Measurements from ENCODE around the gene KLHL29. TPM values are rescaled to one million over a fixed set of nuclear protein-coding genes. Genes with fewer than 3 reads are reported as not detected.

Gene KLHL29
- total RNA-seq, 1 experiment from 2014 or later: 2.4 TPM

DNA sequence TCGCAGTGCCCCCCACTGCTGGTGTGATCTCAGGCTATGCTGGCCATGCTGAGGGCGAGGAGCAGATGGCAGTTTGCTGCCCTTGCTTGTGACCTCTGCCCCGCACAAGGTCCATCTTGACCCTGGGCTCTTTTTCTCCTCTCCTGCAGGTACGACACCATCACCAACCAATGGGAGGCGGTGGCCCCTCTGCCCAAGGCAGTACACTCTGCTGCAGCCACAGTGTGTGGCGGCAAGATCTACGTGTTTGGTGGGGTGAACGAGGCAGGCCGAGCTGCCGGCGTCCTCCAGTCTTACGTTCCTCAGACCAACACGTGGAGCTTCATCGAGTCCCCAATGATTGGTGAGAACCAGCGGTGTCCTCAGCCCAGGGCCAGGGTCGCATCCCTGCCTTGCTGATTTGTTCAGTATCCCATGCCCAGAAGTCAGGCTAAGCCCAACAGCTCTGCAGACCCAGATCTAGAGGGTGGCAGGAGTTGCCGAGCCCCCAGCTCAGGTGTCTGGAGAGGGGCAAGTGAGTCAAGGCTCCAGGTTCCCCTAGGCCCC lies 318.1 kb downstream of the KLHL29 start:
- no peaks in the 10 kb centered on the region for H3K27me3 ChIP-seq (ENCODE audit: insufficient read depth, low read length)
- no peak overlapping the region for H3K18ac ChIP-seq (ENCODE audit: insufficient read length, low read depth, low read length)
- no peak overlapping the region for H2AFZ ChIP-seq (ENCODE audit: low read length)
- Mint-ChIP-seq H3K27me3 (ENCODE audit: low read depth) (no peaks in the 10 kb centered on the region), H3K36me3 (ENCODE audit: insufficient read depth in 1 of 3, low read depth in 3 of 3) (peaks cover 11 to 16% (median 12%) of the 10 kb centered on the region in 3 experiments), H3K4me3 (no peak overlapping the region), H3K27ac (0 out of 7 replicates have a peak overlapping the region, but pooled peaks of 1 of the 3 experiments have one; percentile 26), H3K9me3 (peaks cover 7% of the 10 kb centered on the region in 2 experiments; a peak in 3 of 5 replicates), H3K4me1 (peaks cover 3 to 8% of the 10 kb centered on the region in 2 experiments; a peak in 2 of 4 replicates)
- H3K79me2 ChIP-seq (ENCODE audit: insufficient read depth, low read length): no peaks in the 10 kb centered on the region
- no peak overlapping the region for H3K4me2 ChIP-seq (ENCODE audit: insufficient read depth, insufficient read length, low read length)
- WGBS (ENCODE audit: extremely low coverage, insufficient read length, low lambda C conversion rate): no CpG with 5 or more reads among the region's 17 CpGs
- H2BK120ac ChIP-seq (ENCODE audit: low read depth, low read length, poor library complexity, severe bottlenecking): no peak overlapping the region
- no peaks in the 10 kb centered on the region for H3K79me1 ChIP-seq (ENCODE audit: insufficient read depth, low read depth, low read length, poor library complexity, severe bottlenecking)
- H4K91ac ChIP-seq (ENCODE audit: insufficient read length, low read depth, low read length): no peak overlapping the region
- no peak overlapping the region for H4K8ac ChIP-seq (replicated peaks; ENCODE audit: insufficient read length, low read depth, low read length)
- H2BK15ac ChIP-seq (ENCODE audit: low read depth, low read length): no peak overlapping the region
- no peaks in the 10 kb centered on the region for H3K23me2 ChIP-seq (ENCODE audit: insufficient read length, low read depth, low read length, poor library complexity, severe bottlenecking)
- no peak overlapping the region for H3T11ph ChIP-seq (ENCODE audit: low read length)
- no peak overlapping the region for H3K9ac ChIP-seq (ENCODE audit: extremely low read depth, insufficient read length, low read length)
- H2BK12ac ChIP-seq (ENCODE audit: insufficient read length, low read depth, low read length): no peak overlapping the region
- no peaks in the 10 kb centered on the region for H3K9me3 ChIP-seq (ENCODE audit: control insufficient read depth, low read depth, low read length)
- no peak overlapping the region for H3K14ac ChIP-seq (ENCODE audit: insufficient read depth, low read length)
- H4K5ac ChIP-seq (ENCODE audit: insufficient read length, low read depth, low read length): no peak overlapping the region
- no peaks in the 10 kb centered on the region for H4K20me1 ChIP-seq (ENCODE audit: control insufficient read depth, insufficient read depth, insufficient read length)
- no peak overlapping the region for H3K23ac ChIP-seq (ENCODE audit: insufficient read length, low read depth, low read length)
- no peak overlapping the region for H2BK5ac ChIP-seq (ENCODE audit: insufficient read length, low read length)
- no peak overlapping the region for H3K56ac ChIP-seq (ENCODE audit: insufficient read length, low read depth, low read length)
- DNase-seq: peak; percentile 26
- no peak overlapping the region for H3K4ac ChIP-seq (ENCODE audit: low read depth, low read length)
- H2AK5ac ChIP-seq (ENCODE audit: insufficient read length, low read length): no peak overlapping the region
- H3K27ac ChIP-seq (ENCODE audit: insufficient read length, low read depth, low read length): no peak overlapping the region
- TF ChIP-seq, protein P1, sequence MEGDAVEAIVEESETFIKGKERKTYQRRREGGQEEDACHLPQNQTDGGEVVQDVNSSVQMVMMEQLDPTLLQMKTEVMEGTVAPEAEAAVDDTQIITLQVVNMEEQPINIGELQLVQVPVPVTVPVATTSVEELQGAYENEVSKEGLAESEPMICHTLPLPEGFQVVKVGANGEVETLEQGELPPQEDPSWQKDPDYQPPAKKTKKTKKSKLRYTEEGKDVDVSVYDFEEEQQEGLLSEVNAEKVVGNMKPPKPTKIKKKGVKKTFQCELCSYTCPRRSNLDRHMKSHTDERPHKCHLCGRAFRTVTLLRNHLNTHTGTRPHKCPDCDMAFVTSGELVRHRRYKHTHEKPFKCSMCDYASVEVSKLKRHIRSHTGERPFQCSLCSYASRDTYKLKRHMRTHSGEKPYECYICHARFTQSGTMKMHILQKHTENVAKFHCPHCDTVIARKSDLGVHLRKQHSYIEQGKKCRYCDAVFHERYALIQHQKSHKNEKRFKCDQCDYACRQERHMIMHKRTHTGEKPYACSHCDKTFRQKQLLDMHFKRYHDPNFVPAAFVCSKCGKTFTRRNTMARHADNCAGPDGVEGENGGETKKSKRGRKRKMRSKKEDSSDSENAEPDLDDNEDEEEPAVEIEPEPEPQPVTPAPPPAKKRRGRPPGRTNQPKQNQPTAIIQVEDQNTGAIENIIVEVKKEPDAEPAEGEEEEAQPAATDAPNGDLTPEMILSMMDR (conservative IDR thresholded peaks at IDR 0.05): no peak
- H2BK20ac ChIP-seq (ENCODE audit: low read depth, low read length, poor library complexity, severe bottlenecking): no peak overlapping the region
- H3K4me1 ChIP-seq (ENCODE audit: insufficient read depth, low read length): no peaks in the 10 kb centered on the region
